AML-193 (cell line): ENCODE measurements around the gene ZNF175.
A peak's percentile ranks its signal among the peaks of the same experiment; 100 is the strongest.
"Not testable (repeated sequence)": the region's sequence is repeated elsewhere in the genome, so short reads cannot be mapped to it uniquely, and the experiment has no call there.

Source experiments
- DNase-seq, 2 experiments: peaks; one replicate each; lab custom pipeline; 2025; lab: John Stamatoyannopoulos, UW

Gene ZNF175

DNA sequence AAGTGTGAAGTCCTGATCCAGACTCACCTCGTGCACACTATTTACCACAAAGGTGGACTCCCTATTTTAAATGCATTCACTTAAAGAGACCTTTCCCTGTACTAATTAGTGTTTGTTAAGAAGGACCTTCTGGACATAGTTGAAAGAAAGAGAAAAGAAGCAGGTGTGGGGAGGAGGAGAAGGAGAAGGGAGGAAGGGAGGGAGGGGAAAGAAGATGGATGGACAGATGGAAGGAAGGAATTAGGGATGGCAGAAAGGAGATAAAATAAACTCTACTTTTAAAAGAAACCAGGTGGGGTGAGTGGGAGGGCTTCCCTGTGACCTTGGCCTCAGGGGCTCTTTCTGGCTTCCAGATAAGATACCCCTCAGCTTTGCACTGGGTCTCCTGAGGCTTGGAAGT, 21.4 kb downstream of the ZNF175 start:
- DNase-seq, result no peak

- no peak for DNase-seq
Observed at GRCh38 chr19:51593138-51593890, 22.2 kb downstream of the ZNF175 start.

DNA sequence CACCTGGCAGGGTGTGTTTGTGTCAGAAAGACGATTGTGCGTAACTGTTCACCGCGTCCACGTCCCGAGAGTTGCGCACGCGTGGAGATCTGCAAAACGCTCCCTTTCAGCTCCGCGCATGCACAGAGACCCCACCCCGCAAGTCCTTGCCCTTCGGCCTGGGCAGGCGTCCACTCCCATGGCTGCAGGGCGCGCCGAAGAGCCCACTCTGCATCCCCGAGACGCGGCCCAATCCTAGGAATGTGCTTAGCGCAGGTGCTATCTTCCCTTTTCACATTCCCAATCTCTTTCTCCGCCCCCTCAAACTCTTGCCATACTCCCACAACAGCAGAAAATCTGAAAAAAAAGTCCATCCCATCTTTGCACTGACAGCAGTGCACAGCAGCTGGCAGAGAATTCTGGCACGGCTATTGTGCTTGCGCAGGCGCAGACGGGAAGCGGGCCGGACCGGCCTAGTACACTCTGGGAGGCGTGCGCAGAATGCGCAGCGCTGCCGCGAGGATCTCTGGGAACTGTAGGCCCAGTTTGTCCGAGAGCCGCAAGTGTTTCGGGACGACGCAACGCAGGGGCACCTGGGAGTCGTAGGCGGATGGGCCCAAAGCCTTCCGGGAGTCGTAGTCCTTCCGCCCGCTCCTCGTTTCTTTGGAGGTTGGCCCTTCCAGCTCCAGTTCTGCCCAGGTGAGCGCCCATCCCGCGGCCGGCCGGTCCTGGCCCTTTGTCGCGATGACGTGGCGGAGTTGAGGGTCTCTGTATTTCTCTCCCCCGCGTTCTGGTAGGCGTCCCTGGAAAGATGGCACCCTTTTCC, 23.1 kb downstream of the ZNF175 start:
- peak; percentile 93 to 94 for DNase-seq

DNA sequence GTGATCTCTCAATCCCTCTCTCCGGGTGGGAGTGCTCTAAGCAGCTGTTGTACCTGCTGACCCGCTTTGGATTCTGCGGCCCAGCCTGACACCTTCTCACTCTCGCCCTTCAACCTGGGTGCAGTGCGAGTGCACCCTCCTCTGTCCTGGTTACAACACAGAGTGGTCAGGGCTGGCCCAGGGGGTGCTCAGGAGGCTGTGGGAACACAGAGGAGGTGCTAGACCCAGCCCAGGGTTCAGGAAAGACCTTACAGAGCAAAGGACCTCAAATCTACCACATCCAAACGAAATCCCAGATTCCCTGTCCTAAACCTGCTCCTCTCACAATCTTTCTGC, 23.7 kb downstream of the ZNF175 start:
- DNase-seq, result no peak

GRCh38 chr19:51595190-51596175, 24.4 kb downstream of the ZNF175 start:
- DNase-seq, result peak; percentile 48 to 57

- no peak for DNase-seq
Observed at GRCh38 chr19:51598159-51598915, 27.3 kb downstream of the ZNF175 start.

- no peak for DNase-seq
Observed at GRCh38 chr19:51599084-51599483, 28.0 kb downstream of the ZNF175 start.

GRCh38 chr19:51600940-51601580, 30.0 kb downstream of the ZNF175 start:
- DNase-seq, result no peak

DNA sequence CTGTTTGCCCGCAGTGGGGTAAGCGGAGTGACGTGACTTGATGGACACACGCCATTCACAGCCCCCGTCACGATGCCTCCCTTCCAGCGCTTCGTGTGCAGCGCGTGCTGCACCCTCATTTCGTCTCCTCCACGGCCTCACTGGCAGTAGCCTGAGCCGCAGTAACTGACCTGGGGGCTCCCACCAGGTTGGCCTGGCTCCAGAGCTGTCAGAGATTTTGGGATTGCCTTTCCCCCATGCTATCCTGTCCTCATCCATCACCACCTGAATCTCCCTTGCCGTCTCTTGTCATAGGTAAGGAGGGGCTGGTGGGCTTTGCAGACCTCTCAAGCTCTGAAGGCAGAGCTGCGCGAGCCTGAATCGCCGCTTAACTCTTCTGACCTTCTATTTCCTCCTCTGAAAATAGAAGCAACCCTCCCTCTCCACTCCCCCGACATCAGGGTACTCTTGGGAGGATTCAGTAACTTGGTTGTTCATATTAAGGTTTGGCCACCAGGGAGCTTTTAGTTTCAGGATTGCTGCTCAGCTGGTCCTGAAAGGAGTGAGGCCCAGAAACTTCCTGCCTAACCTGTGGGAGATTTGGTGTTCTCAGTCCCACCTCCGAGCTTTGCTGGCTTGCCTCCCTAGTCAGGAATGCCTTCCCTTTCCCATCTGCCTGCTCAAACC, 31.2 kb downstream of the ZNF175 start:
- no peak for DNase-seq

- DNase-seq, result no peak
Observed at GRCh38 chr19:51607077-51607476, 36.0 kb downstream of the ZNF175 start.

GRCh38 chr19:51607920-51608562, 37.0 kb downstream of the ZNF175 start:
- DNase-seq, result peak; percentile 82 to 87

GRCh38 chr19:51610576-51610975, 39.5 kb downstream of the ZNF175 start:
- no peak for DNase-seq

DNA sequence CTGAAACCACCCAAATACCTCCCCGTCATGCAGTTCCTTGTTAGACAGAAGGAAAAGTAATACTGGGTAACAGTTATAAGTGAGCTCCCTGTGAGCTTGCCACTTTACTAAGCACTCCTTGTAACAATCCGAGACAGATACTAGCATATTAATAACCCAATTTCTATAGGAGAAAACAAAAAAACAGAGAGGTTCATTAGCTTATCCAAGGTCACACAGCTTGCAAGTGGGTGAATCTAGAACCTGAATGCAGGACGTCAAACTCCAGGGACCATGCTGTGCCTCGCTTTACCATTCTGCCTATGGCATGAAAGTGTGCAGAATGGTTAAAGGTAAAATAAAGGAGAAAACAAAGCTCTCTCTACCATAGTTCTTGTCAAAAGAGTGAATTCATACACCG, 43.7 kb downstream of the ZNF175 start:
- DNase-seq, result no peak

- no peak for DNase-seq
Observed at GRCh38 chr19:51615991-51616390, 44.9 kb downstream of the ZNF175 start.

GRCh38 chr19:51621178-51621577, 50.1 kb downstream of the ZNF175 start:
- peak; percentile 97 to 98 for DNase-seq

- DNase-seq, result no peak
Observed at GRCh38 chr19:51626675-51627074, 55.6 kb downstream of the ZNF175 start.

DNA sequence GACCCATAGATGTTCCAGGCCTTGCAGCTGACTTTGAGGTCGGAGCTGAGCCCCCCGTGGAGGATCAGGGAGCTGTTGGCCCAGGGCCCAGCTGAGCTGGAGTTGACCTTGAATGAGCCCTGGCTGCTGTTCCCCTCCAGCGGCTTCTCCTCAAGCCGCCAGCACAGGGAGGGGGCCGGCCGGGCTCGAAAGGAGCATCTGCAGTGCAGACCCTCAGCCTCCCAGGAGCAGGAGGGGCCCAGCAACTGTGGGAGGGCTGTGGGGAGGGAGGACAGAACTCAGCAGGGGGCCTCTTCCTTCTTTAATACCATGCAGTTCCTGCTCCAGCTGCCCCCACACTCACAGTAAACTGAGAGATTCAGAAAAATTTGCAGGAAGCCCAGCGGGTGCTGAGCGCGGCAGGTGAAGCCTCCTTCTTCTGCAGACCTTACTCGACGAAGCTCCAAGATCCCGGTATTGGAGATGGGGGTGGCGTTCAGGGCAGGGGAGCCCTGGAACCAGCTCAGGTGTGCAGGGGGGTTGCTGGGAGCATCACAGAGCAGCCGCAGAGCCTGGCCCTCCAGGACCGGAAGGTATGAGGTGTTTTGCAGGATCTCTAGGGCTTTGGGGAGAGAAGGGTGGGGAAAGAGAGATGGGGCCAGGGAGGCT, 56.5 kb downstream of the ZNF175 start:
- DNase-seq, result no peak

- DNase-seq, result no peak
Observed at GRCh38 chr19:51628153-51628939, 57.3 kb downstream of the ZNF175 start.

DNA sequence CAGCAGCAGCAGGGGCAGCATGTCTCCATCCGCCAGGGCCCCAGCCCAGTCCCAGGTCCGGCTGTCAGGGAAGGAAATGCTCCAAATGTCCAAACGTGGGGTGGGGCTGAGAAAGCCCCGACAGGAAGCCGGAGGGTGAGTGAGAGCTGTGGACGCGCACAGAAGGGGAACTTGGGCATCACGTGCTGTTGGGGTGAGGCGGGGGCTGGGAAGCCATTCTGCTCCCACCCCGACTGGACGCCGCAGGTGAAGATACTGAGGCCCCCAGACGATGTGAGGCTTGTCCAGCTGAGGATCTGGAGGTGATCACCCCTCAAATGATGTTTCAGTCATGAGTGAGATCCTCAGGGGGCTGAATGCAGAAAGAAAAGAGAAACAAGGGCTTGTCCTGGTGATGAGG, 59.2 kb downstream of the ZNF175 start, which contains the start of gene SIGLEC5:
Gene SIGLEC5, minus strand, starts transcription at position 87 of the 400 bp plus-strand sequence. Its CDS starts 66 bp downstream, at position 21.
- not testable (repeated sequence) for DNase-seq
